WTC11 (cell line): Measurements from ENCODE around the gene MYLK4. TPM values are rescaled to one million over a fixed set of nuclear protein-coding genes. Genes with fewer than 3 reads are reported as not detected.

Source experiments
- ATAC-seq: fragments of 200-7000 bp; cut with Tn5 transposase; 2 replicates; pipeline ENCODE4 v1.10.0; 2021; ENCODE audit warnings: mild to moderate bottlenecking, moderate library complexity
- CTCF ChIA-PET: fragments of 300-600 bp; sonication (Branson Sonifier 250); formaldehyde crosslinking; loops from one replicate; lab custom pipeline; 2021; ENCODE audit warnings: antibody characterized with exemption; lab: Charles Lee
- POLR2A ChIA-PET: fragments of 350-600 bp; sonication (Branson Sonifier 250); formaldehyde crosslinking; loops from one replicate; lab custom pipeline; 2021; ENCODE audit warnings: antibody characterized with exemption; lab: Charles Lee
- DNase-seq: peaks from one replicate; pipeline ENCODE4 v3.0.0; 2021; ENCODE audit warnings: low spot score
- H3K27ac Mint-ChIP-seq: 2 replicates; pipeline ENCODE4 v1.8.0; 2021; ENCODE audit warnings: mixed read lengths
- H3K27me3 Mint-ChIP-seq: 2 replicates; pipeline ENCODE4 v1.8.0; 2021; ENCODE audit warnings: low read depth, mild to moderate bottlenecking, moderate library complexity, mixed read lengths
- H3K36me3 Mint-ChIP-seq: 2 replicates; pipeline ENCODE4 v1.8.0; 2021; ENCODE audit warnings: mixed read lengths
- H3K4me1 Mint-ChIP-seq: 2 replicates; pipeline ENCODE4 v1.8.0; 2022; ENCODE audit warnings: mixed read lengths
- H3K4me3 Mint-ChIP-seq: 2 replicates; pipeline ENCODE4 v1.8.0; 2021; ENCODE audit warnings: mild to moderate bottlenecking, moderate library complexity, mixed read lengths
- H3K9me3 Mint-ChIP-seq: 2 replicates; pipeline ENCODE4 v1.8.0; 2021; ENCODE audit warnings: mixed read lengths
- ATF1 ChIP-seq: sonication (generic); formaldehyde crosslinking; IDR thresholded peaks from 2 replicates; pipeline ENCODE4 v1.8.1; 2023; ENCODE audit warnings: mild to moderate bottlenecking, moderate library complexity, missing genetic modification reagents
- CREM ChIP-seq: sonication (generic); formaldehyde crosslinking; IDR thresholded peaks from 2 replicates; pipeline ENCODE4 v1.8.1; 2022; ENCODE audit warnings: mild to moderate bottlenecking, missing genetic modification reagents, moderate library complexity
- ELF4 ChIP-seq: sonication (generic); formaldehyde crosslinking; IDR thresholded peaks from 2 replicates; pipeline ENCODE4 v1.8.1; 2022; ENCODE audit warnings: low read depth, mild to moderate bottlenecking, moderate library complexity, missing genetic modification reagents
- FOXP4 ChIP-seq: sonication (generic); formaldehyde crosslinking; IDR thresholded peaks from 2 replicates; pipeline ENCODE4 v1.8.0; 2022; ENCODE audit warnings: mild to moderate bottlenecking, missing genetic modification reagents
- GRHL2 ChIP-seq: fragments of 250-450 bp; sonication (Bioruptor Pico); IDR thresholded peaks from 2 replicates; pipeline ENCODE4 v1.8.0; 2022; ENCODE audit warnings: mild to moderate bottlenecking, moderate library complexity; ENCODE audit not compliant: insufficient replicate concordance, severe bottlenecking
- JUN ChIP-seq: sonication (generic); formaldehyde crosslinking; IDR thresholded peaks from 2 replicates; pipeline ENCODE4 v1.8.0; 2023; ENCODE audit warnings: mild to moderate bottlenecking, missing genetic modification reagents
- NFATC4 ChIP-seq: fragments of 250-450 bp; sonication (Bioruptor Pico); IDR thresholded peaks from 2 replicates; pipeline ENCODE4 v1.9.0; 2021; ENCODE audit warnings: mild to moderate bottlenecking
- NR2C2 ChIP-seq: sonication (generic); formaldehyde crosslinking; IDR thresholded peaks from 2 replicates; pipeline ENCODE4 v1.8.0; 2022; ENCODE audit warnings: mild to moderate bottlenecking, missing genetic modification reagents
- NR3C1 ChIP-seq: sonication (generic); formaldehyde crosslinking; conservative IDR thresholded peaks from 2 replicates; pipeline ENCODE4 v1.8.1; 2023; ENCODE audit warnings: low read depth, mild to moderate bottlenecking, missing genetic modification reagents
- RELA ChIP-seq: sonication (generic); formaldehyde crosslinking; IDR thresholded peaks from 2 replicates; pipeline ENCODE4 v1.8.1; 2022; ENCODE audit warnings: missing genetic modification reagents, mild to moderate bottlenecking, borderline replicate concordance
- SMAD4 ChIP-seq: sonication (generic); formaldehyde crosslinking; IDR thresholded peaks from 2 replicates; pipeline ENCODE4 v1.8.0; 2022; ENCODE audit warnings: mild to moderate bottlenecking, missing genetic modification reagents
- SP1 ChIP-seq: sonication (generic); formaldehyde crosslinking; conservative IDR thresholded peaks from 2 replicates; pipeline ENCODE4 v1.8.1; 2022; ENCODE audit warnings: missing genetic modification reagents
- ZNF138 ChIP-seq: sonication (generic); formaldehyde crosslinking; conservative IDR thresholded peaks from 2 replicates; pipeline ENCODE4 v1.8.1; 2022; ENCODE audit warnings: mild to moderate bottlenecking, moderate library complexity, missing genetic modification reagents
- ZNF219 ChIP-seq: sonication (generic); formaldehyde crosslinking; IDR thresholded peaks from 2 replicates; pipeline ENCODE4 v1.8.0; 2023; ENCODE audit warnings: missing genetic modification reagents, mild to moderate bottlenecking, borderline replicate concordance
- ZNF232 ChIP-seq: sonication (generic); formaldehyde crosslinking; IDR thresholded peaks from 2 replicates; pipeline ENCODE4 v1.8.0; 2022; ENCODE audit warnings: mild to moderate bottlenecking, missing genetic modification reagents
- ZNF423 ChIP-seq: fragments of 250-450 bp; sonication (Bioruptor Pico); IDR thresholded peaks from 2 replicates; pipeline ENCODE4 v2.1.2; 2022; ENCODE audit warnings: mild to moderate bottlenecking, moderate library complexity
- ZSCAN18 ChIP-seq: fragments of 250-450 bp; sonication (Bioruptor Pico); IDR thresholded peaks from 2 replicates; pipeline ENCODE4 v2.1.2; 2022; ENCODE audit warnings: mild to moderate bottlenecking, moderate library complexity
- total RNA-seq: library from RNA; stranded (reverse); gene quantifications from 3 replicates; pipeline ENCODE4 v1.2.3, GENCODE V29; 2021
- TF ChIP-seq, protein P1 (sequence below): sonication (generic); formaldehyde crosslinking; IDR thresholded peaks from 2 replicates; pipeline ENCODE4 v1.8.1; 2022; ENCODE audit warnings: mild to moderate bottlenecking, missing genetic modification reagents, moderate library complexity, borderline replicate concordance
- TF ChIP-seq, protein P2 (sequence below): fragments of 250-450 bp; sonication (Bioruptor Pico); conservative IDR thresholded peaks from 2 replicates; pipeline ENCODE4 v1.9.0; 2021; ENCODE audit warnings: mild to moderate bottlenecking
- TF ChIP-seq, protein P3 (sequence below): sonication (generic); formaldehyde crosslinking; IDR thresholded peaks from 2 replicates; pipeline ENCODE4 v1.8.1; 2023; ENCODE audit warnings: mild to moderate bottlenecking, missing genetic modification reagents, borderline replicate concordance
- TF ChIP-seq, protein P4 (sequence below): fragments of 200-600 bp; IDR thresholded peaks from 2 replicates; pipeline ENCODE4 v1.8.0; 2022; ENCODE audit warnings: antibody characterized with exemption
- TF ChIP-seq, protein P5 (sequence below): sonication (generic); formaldehyde crosslinking; IDR thresholded peaks from 2 replicates; pipeline ENCODE4 v1.8.1; 2023; ENCODE audit warnings: mild to moderate bottlenecking, missing genetic modification reagents

MYLK4 gene
- total RNA-seq, 1 experiment from 2014 or later, result 0.13 TPM

DNA sequence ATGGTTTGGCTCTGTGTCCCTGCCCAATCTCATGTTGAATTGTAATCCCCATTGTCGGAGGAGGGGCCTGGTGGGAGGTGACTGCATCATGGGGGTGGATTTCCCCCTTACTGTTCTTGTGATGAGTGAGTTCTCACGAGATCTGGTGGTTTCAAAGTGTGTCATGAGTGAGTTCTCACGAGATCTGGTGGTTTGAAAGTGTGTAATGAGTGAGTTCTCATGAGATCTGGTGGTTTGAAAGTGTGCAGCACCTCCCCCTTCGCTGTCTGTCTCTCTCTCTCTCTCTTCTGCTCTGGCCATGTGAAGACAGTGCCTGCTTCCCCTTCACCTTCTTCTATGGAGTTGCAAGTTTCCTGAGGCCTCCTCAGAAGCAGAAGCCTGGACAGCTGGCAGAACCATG is 87.6 kb downstream of the MYLK4 start (continued):
- TF ChIP-seq ELF4 (CRISPR knock-in tag), result no peak
- TF ChIP-seq RELA (CRISPR knock-in tag), result no peak
- TF ChIP-seq NR3C1 (CRISPR knock-in tag), result no peak
- TF ChIP-seq, protein P1, sequence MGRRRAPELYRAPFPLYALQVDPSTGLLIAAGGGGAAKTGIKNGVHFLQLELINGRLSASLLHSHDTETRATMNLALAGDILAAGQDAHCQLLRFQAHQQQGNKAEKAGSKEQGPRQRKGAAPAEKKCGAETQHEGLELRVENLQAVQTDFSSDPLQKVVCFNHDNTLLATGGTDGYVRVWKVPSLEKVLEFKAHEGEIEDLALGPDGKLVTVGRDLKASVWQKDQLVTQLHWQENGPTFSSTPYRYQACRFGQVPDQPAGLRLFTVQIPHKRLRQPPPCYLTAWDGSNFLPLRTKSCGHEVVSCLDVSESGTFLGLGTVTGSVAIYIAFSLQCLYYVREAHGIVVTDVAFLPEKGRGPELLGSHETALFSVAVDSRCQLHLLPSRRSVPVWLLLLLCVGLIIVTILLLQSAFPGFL (CRISPR knock-in tag), result no peak
- TF ChIP-seq ZNF138 (CRISPR knock-in tag), result no peak
- no peak for TF ChIP-seq FOXP4 (CRISPR knock-in tag)
- TF ChIP-seq, all 79 proteins: peak for 0

DNA sequence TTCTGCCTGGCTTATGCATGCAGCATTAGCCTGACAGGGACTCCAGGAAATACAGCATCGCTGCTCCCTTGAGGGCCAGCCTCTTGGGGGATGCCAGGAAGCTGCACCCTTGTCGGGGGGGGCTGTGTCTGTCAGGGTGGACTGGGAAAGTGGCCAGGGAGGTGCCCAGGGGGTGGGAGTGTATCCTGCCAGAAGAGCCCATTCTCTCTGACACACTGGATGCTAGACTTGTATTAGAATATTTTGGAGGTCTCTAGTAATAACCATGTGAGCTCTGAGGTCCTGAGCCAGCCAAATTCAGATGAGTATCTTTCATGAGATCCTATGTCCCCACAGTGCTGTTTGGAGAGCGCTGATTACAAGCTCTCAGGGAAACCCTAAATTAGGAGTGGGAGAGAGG is 89.1 kb downstream of the MYLK4 start:
- Mint-ChIP-seq H3K9me3 (peaks cover 17% of the 10 kb centered on the region), H3K36me3 (peaks cover 6% of the 10 kb centered on the region), H3K27me3 (no peaks in the 10 kb centered on the region; the same call in 1 of the 2 replicates), H3K27ac (no peak overlapping the region), H3K4me3 (no peak overlapping the region), H3K4me1 (peaks cover 42% of the 10 kb centered on the region)
- TF ChIP-seq, protein P2, sequence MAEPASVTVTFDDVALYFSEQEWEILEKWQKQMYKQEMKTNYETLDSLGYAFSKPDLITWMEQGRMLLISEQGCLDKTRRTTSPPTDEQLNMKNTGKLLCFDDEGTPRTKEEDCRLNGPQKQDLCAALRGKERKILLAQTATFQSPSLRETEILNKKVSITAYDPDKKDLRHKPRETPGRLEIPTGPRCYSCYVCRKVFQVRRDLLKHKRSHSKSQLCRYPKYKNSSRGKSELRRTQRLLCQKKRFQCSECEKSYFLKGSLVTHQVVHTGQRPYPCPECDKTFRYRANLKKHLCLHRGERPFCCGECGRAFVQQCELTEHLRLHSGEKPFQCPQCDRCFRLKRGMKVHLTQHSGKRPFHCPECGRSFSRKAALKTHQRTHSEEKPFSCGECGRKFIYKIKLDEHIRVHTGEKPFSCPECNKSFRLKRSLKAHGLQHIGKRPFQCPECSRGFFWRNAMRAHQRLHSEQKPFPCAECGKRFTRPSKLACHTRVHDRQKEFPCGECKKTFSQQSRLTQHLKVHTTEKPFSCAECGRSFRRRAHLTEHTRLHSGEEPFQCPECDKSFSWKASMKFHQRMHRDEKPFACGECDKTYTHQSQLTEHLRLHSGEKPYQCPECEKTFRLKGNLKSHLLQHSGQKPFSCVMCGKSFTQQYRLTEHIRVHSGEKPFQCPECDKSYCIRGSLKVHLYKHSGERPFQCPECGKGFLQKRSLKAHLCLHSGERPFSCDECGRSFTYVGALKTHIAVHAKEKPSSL (CRISPR knock-in tag), result no peak
- TF ChIP-seq ELF4 (CRISPR knock-in tag), result no peak
- TF ChIP-seq ZSCAN18, result no peak
- TF ChIP-seq SMAD4 (CRISPR knock-in tag), result no peak
- no peak for TF ChIP-seq ZNF219 (CRISPR knock-in tag)
- TF ChIP-seq NFATC4, result no peak
- TF ChIP-seq, protein P3, sequence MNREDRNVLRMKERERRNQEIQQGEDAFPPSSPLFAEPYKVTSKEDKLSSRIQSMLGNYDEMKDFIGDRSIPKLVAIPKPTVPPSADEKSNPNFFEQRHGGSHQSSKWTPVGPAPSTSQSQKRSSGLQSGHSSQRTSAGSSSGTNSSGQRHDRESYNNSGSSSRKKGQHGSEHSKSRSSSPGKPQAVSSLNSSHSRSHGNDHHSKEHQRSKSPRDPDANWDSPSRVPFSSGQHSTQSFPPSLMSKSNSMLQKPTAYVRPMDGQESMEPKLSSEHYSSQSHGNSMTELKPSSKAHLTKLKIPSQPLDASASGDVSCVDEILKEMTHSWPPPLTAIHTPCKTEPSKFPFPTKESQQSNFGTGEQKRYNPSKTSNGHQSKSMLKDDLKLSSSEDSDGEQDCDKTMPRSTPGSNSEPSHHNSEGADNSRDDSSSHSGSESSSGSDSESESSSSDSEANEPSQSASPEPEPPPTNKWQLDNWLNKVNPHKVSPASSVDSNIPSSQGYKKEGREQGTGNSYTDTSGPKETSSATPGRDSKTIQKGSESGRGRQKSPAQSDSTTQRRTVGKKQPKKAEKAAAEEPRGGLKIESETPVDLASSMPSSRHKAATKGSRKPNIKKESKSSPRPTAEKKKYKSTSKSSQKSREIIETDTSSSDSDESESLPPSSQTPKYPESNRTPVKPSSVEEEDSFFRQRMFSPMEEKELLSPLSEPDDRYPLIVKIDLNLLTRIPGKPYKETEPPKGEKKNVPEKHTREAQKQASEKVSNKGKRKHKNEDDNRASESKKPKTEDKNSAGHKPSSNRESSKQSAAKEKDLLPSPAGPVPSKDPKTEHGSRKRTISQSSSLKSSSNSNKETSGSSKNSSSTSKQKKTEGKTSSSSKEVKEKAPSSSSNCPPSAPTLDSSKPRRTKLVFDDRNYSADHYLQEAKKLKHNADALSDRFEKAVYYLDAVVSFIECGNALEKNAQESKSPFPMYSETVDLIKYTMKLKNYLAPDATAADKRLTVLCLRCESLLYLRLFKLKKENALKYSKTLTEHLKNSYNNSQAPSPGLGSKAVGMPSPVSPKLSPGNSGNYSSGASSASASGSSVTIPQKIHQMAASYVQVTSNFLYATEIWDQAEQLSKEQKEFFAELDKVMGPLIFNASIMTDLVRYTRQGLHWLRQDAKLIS (CRISPR knock-in tag), result no peak
- TF ChIP-seq JUN (CRISPR knock-in tag), result no peak
- no peak for TF ChIP-seq ZNF423 (CRISPR knock-in tag)
- TF ChIP-seq NR3C1 (CRISPR knock-in tag), result no peak
- TF ChIP-seq, protein P4, sequence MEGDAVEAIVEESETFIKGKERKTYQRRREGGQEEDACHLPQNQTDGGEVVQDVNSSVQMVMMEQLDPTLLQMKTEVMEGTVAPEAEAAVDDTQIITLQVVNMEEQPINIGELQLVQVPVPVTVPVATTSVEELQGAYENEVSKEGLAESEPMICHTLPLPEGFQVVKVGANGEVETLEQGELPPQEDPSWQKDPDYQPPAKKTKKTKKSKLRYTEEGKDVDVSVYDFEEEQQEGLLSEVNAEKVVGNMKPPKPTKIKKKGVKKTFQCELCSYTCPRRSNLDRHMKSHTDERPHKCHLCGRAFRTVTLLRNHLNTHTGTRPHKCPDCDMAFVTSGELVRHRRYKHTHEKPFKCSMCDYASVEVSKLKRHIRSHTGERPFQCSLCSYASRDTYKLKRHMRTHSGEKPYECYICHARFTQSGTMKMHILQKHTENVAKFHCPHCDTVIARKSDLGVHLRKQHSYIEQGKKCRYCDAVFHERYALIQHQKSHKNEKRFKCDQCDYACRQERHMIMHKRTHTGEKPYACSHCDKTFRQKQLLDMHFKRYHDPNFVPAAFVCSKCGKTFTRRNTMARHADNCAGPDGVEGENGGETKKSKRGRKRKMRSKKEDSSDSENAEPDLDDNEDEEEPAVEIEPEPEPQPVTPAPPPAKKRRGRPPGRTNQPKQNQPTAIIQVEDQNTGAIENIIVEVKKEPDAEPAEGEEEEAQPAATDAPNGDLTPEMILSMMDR, result no peak
- no peak for TF ChIP-seq SP1
- TF ChIP-seq ATF1 (CRISPR knock-in tag), result no peak
- no peak for TF ChIP-seq ZNF232 (CRISPR knock-in tag)
- TF ChIP-seq, protein P5, sequence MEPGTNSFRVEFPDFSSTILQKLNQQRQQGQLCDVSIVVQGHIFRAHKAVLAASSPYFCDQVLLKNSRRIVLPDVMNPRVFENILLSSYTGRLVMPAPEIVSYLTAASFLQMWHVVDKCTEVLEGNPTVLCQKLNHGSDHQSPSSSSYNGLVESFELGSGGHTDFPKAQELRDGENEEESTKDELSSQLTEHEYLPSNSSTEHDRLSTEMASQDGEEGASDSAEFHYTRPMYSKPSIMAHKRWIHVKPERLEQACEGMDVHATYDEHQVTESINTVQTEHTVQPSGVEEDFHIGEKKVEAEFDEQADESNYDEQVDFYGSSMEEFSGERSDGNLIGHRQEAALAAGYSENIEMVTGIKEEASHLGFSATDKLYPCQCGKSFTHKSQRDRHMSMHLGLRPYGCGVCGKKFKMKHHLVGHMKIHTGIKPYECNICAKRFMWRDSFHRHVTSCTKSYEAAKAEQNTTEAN (CRISPR knock-in tag), result no peak
- TF ChIP-seq GRHL2, result no peak
- TF ChIP-seq NR2C2 (CRISPR knock-in tag), result no peak
- no peak for TF ChIP-seq CREM (CRISPR knock-in tag)
- DNase-seq (no peak), ATAC-seq (no peak)
- ChIA-PET POLR2A (no interaction called here), CTCF (no interaction called here)
